Measurements from ENCODE around the gene CDK19. TPM values are rescaled to one million over a fixed set of nuclear protein-coding genes. Genes with fewer than 3 reads are reported as not detected.
"Not testable (repeated sequence)": the region's sequence is repeated elsewhere in the genome, so short reads cannot be mapped to it uniquely, and the experiment has no call there.

CDK19 gene
- total RNA-seq, 1 donor, result 15.6 TPM

- Histone ChIP-seq H2AFZ (ENCODE audit: low read length) (no peak overlapping the region), H3K9me3 (ENCODE audit: low read depth, low read length) (no peaks in the 10 kb centered on the region), H3K4me3 (ENCODE audit: insufficient read depth, low read length) (no peak overlapping the region), H3K27ac (ENCODE audit: low read depth, low read length) (no peak overlapping the region), H3K36me3 (ENCODE audit: insufficient read depth, low read length) (no peaks in the 10 kb centered on the region), H3K79me2 (ENCODE audit: insufficient read depth, low read length) (no peaks in the 10 kb centered on the region), H3K4me1 (ENCODE audit: insufficient read depth, low read length) (no peaks in the 10 kb centered on the region), H3K4me2 (ENCODE audit: insufficient read depth, low read length) (no peak overlapping the region), H4K20me1 (ENCODE audit: insufficient read depth, low read length) (peaks cover 2% of the 10 kb centered on the region), H3K27me3 (ENCODE audit: insufficient read depth, low read length) (no peaks in the 10 kb centered on the region)
- TF ChIP-seq CTCF (IDR thresholded peaks at IDR 0.05; ENCODE audit: extremely low read depth, low read depth, low read length), result no peak
- no peak for DNase-seq (ENCODE audit: insufficient read length, low spot score, missing footprints)
These were observed 57.3 kb downstream of the CDK19 start for GRCh38 chr6:110757926-110758325.

GRCh38 chr6:110756817-110757216 lies 58.5 kb downstream of the CDK19 start:
- Histone ChIP-seq H3K4me3 (ENCODE audit: insufficient read depth, low read length) (no peak overlapping the region), H3K4me1 (ENCODE audit: insufficient read depth, low read length) (no peaks in the 10 kb centered on the region), H3K79me2 (ENCODE audit: insufficient read depth, low read length) (no peaks in the 10 kb centered on the region), H3K4me2 (ENCODE audit: insufficient read depth, low read length) (no peak overlapping the region), H3K27me3 (ENCODE audit: insufficient read depth, low read length) (no peaks in the 10 kb centered on the region), H3K27ac (ENCODE audit: low read depth, low read length) (no peak overlapping the region), H2AFZ (ENCODE audit: low read length) (no peak overlapping the region), H3K36me3 (ENCODE audit: insufficient read depth, low read length) (no peaks in the 10 kb centered on the region), H4K20me1 (ENCODE audit: insufficient read depth, low read length) (peaks cover 2% of the 10 kb centered on the region), H3K9me3 (ENCODE audit: low read depth, low read length) (no peaks in the 10 kb centered on the region)
- DNase-seq (ENCODE audit: insufficient read length, low spot score, missing footprints), result no peak
- no peak for TF ChIP-seq CTCF (IDR thresholded peaks at IDR 0.05; ENCODE audit: extremely low read depth, low read depth, low read length)

- TF ChIP-seq CTCF (IDR thresholded peaks at IDR 0.05; ENCODE audit: extremely low read depth, low read depth, low read length), result no peak
- Histone ChIP-seq H3K36me3 (ENCODE audit: insufficient read depth, low read length) (no peaks in the 10 kb centered on the region), H3K27ac (ENCODE audit: low read depth, low read length) (no peak overlapping the region), H4K20me1 (ENCODE audit: insufficient read depth, low read length) (peaks cover 2% of the 10 kb centered on the region), H3K4me2 (ENCODE audit: insufficient read depth, low read length) (no peak overlapping the region), H3K4me3 (ENCODE audit: insufficient read depth, low read length) (no peak overlapping the region), H3K79me2 (ENCODE audit: insufficient read depth, low read length) (no peaks in the 10 kb centered on the region), H3K9me3 (ENCODE audit: low read depth, low read length) (no peaks in the 10 kb centered on the region), H2AFZ (ENCODE audit: low read length) (no peak overlapping the region), H3K27me3 (ENCODE audit: insufficient read depth, low read length) (no peaks in the 10 kb centered on the region), H3K4me1 (ENCODE audit: insufficient read depth, low read length) (no peaks in the 10 kb centered on the region)
- no peak for DNase-seq (ENCODE audit: insufficient read length, low spot score, missing footprints)
These were observed 59.8 kb downstream of the CDK19 start for GRCh38 chr6:110755411-110755834.

- H3K4me1 ChIP-seq (ENCODE audit: insufficient read depth, low read length); H4K20me1 ChIP-seq (ENCODE audit: insufficient read depth, low read length); H3K27ac ChIP-seq (ENCODE audit: low read depth, low read length); H3K27me3 ChIP-seq (ENCODE audit: insufficient read depth, low read length); H3K79me2 ChIP-seq (ENCODE audit: insufficient read depth, low read length); H3K36me3 ChIP-seq (ENCODE audit: insufficient read depth, low read length); H3K9me3 ChIP-seq (ENCODE audit: low read depth, low read length); H3K4me3 ChIP-seq (ENCODE audit: insufficient read depth, low read length); DNase-seq (ENCODE audit: insufficient read length, low spot score, missing footprints); H2AFZ ChIP-seq (ENCODE audit: low read length); H3K4me2 ChIP-seq (ENCODE audit: insufficient read depth, low read length): not testable (repeated sequence)
These were observed 61.2 kb downstream of the CDK19 start for GRCh38 chr6:110753936-110754668.
